GM19395 (cell line): ENCODE data around the gene AHNAK.

Source experiments
- ATAC-seq: cut with Tn5 transposase; IDR thresholded peaks from one replicate; pipeline ENCODE4 v1.9.1; 2021; ENCODE audit warnings: mild to moderate bottlenecking, moderate library complexity; ENCODE audit not compliant: unreplicated experiment

AHNAK gene

DNA sequence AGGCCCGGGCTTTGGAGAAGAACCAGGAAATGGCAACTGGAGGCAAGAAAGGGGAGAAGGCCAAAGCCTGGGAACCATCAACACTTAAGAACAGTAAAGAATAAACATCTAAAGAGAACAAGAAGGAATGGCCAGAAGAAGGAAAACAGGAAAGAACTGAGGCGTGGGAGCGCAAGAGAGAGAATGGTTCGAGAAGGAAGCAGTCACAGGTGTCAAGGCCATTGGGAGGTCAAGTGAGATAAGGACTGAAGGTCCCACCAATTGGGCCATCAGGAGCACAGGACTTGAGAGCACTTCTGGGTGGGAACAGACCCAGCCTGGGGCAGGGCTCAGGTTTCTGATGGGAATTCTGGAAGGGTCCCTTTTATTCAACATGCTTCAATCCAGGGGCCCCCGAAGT lies 128.5 kb downstream of the AHNAK start:
- no peak for ATAC-seq

DNA sequence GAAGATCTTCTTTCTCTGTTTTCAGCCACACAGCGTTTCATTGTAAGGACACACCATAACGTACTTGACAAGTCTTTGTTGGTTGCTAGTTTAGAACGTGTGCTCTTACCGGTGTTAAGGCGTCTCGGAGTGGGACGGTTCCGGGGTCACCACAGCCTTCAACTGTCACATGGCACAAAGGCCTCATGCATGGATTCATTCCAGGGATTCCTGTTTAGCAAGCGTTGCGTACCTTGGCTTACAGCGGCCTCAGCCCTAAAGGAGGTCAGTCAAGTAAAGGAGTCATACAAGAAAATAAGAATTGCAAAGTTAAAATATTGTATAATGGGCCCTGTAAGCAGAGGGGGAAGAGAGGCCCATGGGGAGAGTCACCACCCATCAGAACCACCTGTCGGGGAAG lies 130.0 kb downstream of the AHNAK start:
- ATAC-seq = no peak

DNA sequence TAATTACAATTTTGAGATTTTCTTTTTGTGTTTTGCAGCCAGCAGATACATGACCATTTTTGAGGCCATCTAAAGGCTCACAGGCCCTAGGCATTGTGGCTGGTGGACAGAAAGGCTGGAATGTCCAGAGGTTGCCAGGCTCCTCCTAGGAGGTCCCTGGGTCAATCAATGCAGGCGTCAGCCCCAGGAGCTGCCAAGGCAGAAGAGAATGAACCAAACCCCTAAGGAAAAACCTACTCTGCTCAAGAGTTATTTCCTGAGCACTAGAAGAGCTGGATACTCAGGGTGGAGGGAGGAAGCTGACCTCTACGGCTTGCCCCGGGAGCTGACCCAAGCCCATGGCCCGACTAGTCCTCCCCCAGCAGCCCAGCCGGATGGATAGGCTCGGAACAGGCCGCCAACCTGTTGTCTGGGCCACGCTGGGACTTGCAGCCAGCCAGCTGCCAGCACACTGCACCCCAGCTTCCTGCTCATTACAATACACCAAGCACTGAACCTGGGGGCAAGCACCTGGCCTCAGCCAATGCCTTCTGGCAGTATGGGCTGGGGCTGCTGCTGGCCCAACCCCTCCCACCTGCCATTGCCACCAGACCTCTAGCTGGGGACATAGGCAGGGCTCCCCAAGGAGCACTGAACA lies 133.4 kb downstream of the AHNAK start:
- ATAC-seq = no peak

DNA sequence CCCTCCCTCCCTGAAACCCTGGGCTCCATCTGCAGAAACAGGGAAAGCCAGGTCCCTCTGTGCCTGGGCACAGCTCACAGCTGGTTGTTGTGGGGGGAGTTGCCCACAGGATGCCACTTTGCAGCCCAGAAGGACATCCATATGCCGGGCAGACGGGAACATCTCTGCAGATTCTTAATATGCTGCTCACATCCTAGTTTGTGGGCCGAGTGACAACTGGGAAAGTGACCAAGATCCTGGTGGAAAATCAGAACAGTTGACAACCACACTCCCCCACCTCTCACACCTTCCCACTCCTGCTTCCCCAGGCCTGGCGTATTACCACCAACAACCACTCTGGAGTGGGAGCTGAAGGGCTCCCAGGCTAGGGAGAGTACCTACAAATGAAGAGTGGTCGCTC lies 135.1 kb downstream of the AHNAK start:
- no peak for ATAC-seq

DNA sequence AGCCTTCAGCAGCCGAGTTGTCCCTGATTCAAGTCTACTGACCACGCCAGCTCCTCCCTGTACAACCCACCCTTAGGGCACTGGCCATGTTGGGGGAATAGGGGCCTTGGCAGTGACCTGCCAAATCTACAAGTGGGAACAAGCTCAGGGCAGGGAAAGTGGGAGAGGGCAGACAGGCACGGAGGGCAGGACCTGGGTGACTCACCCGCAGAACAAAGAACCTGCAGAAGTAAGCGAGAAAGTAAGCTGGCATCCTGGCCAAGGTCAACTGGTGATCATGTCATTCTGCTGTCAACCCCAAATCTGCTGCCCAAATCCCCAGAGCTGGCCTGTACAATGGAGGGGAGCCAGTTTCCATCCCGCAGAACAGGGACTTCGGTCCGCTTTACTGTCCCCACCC lies 135.6 kb downstream of the AHNAK start:
- no peak for ATAC-seq

DNA sequence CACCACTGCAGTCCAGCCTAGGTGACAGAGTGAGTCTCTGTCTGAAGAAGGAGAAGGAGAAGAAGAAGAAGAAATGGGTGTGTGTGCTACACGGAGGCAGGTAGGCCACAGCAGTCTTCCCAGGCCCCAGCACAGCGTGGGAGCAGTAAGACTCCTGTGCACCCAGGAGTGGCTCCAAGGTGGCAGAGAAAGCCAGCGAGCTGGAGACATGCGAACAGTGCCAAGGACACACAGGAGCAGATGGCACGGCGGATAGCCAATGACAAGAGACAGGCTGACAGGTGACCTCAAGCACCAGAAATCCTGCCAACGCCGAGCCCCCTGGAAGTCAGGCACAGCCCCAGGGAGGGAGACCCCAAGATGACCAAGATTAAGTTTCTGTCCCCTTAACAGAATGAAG lies 136.8 kb downstream of the AHNAK start:
- no peak for ATAC-seq

DNA sequence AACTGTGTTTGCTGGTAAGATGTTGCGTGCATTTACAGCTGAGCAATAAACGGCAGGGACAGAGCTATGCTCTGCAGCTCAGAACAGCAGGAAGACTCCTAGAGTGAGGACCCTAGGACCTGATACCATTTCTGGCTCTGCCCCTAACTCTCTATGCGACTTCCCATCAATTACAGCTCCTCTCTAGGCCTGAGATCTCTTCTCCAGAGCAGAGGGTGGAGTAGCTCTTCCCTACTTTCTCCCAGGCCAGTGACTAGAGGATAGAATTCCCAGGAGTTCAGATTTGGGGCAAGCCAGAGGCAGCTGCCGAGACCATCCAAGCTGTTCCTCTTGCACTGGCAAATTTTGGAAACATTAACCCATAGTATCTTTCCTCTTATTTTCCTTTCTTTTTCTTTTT lies 140.6 kb downstream of the AHNAK start:
- no peak for ATAC-seq

DNA sequence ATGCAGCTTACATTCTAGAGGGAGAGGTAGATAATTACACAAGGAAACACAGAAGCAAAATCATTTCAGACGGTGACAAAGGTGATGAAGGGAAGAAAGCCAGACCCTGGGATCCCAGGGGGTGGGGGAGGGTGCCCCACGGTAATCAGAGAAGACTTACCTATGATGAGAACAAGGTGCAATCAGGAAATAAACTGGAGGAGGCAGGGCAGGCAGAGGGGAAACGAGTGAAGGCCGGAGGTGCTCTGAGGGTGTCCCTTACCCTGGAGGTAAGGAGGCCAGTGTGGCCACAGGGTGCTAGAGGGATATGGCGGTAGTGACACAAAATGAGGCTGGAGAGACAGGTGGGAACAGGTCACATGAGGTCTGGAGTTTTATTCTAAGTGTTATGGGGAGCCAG lies 141.7 kb downstream of the AHNAK start:
- no peak for ATAC-seq

DNA sequence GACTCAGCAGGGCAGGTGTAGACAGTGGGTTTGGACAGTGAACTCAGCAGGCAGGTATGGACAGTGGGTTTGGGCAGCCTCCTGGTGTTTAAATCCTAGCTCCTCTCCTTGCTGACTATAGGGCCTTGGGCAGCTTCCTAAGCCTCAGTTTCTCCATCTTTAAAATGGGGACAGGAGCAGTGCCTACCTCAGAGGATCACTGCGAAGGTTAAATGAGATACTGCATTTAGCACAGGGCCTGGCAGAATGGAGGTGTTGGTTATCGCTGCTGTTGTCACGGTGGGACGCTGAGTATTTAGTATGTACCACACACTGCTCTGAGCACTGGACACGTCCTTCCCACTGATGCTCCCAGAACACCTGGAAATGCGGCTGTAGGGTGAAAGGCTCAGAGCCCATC lies 142.2 kb downstream of the AHNAK start:
- no peak for ATAC-seq

DNA sequence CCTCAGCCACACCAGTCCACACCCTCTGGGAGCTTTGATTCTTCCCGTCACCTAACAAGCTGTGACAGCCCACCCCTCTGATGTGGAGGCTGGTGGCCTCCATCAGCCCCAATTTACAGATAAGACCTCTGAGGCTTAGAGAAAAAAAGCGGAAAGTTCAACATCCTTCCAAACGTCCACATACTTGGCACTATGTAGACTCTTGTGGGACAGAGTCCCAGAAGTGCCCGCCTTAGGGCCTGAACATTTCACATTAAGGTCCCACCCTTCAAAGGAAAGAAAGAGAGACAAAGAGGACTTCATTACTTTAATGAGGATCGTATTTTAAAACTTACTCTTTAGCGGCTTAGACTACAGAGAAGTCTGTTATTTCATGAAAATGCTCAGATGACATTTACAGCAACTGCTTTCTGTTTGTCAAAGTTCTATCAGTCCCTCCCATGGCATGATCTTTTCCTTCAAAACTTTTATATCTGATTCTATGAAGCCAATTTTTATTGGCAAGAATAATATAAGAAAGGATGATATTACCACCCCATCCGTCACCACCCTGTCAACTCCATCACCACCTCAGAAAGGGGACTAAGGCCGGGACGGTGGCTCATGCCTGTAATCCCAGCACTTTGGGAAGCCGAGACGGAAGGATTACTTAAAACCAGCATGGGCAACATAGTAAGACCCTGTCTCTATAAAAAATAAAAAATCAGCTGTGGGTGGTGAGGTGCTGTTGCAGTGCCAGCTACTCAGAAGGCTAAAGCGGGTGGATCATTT lies 143.5 kb downstream of the AHNAK start:
- no peak for ATAC-seq

DNA sequence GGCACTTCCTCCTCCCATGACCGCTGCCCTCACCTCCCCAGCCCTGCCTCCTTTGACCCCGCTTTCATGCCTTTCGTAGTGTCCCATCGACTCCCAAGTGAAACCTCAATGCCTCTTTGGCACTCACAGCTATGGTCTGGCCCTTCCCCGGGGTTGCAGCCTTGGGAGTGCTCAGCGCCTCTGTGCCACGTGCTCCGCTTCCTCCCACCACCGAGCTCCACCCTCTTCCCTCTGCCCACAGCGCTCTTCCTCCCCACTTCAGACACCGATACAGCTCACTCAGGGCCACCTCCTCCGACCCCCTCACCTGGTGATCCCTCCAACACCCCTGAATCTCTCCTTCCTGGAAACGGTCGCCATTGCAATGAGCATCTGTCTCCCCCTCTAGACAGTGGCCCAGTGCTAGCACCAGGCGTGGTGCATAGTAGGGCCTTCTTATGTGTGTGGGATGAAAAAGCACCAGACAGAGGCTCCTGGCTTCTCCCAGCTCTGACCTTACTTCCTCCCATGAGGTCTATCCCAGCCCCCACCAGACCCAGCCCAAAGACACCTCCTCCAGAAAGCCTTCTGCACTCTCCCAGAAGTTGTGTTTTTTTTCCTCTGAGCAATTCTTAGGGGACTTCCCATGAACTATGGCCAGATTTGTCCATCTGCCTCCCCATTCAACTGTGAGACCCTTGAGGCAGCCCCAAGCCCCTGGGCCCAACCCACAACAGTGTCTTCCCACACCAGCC lies 144.2 kb downstream of the AHNAK start:
- no peak for ATAC-seq

DNA sequence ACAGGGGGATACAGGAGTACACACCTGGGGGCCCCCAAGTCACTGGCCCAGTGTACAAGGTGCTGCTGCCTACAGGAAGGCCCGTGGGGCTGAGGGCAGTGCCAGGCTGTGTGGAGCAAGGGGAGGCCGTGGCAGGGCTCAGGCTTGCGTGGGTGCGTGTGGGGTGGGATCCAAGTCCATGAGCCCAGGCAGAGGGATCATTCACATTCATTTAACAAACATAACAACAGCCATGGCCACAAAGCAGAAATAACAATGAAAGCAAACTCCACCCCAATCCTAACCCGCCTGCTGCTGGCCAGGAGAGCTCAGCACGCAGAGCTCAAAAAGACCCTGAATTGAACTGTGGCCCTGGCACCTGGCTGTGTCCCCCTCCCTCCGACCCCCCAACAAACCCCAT lies 144.8 kb downstream of the AHNAK start:
- ATAC-seq = no peak

DNA sequence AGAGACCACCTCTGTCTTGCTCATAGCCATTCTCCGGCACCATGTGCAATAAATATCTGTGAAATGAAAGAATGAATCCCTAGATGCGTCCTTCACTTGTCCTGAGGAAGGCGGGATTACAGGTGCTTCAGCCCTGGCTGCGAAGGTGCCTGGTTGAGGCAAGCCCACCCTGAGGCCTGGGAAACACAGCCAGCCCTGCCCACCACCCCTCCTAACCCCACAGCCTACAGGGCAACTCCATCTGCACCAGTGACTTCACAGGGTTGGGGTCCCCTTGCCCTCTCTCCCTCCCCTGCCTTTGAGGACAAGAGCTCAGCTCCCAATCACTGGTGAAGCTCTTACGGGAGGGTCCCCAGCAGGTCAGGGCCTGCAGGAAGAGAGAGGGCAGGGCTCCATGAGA lies 145.2 kb downstream of the AHNAK start:
- ATAC-seq = no peak

DNA sequence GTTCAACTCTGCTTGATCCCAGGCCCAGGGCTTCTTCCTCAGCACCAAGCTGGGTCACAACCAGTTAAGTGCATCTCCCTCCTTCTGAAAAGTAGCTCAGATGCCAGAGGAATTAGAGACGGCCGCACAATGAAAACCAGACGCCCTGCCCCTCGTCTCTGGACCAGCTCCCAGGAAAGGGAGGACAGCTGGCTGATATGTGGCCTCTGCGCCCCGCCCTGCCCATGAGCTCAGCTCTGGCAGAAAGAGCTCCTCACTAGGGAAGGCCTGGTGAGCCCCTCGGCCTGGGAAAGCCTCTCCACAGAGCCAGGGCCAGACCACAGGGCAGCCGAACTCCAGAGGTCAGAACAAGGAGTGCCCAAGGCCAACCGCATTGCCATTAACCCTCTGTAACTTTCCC lies 145.8 kb downstream of the AHNAK start:
- no peak for ATAC-seq

DNA sequence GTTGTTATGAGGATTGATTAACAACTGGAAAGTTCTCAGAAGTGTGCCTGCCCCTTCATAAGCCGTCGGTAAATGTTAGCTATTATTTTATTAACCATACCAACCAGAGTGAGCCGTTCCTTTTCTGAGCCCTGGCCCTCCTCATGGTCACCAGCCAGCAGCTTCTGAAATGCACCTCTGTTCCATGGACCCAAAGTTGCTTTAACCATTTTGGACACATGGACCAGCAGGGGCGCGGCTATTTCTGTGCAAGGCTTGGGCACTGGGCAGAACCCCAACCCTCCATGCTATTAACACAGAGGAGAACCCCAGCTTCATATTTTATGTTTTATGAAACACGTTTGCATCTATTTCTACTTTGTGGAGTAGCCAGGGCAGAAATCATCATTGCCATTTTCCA lies 146.3 kb downstream of the AHNAK start:
- no peak for ATAC-seq

DNA sequence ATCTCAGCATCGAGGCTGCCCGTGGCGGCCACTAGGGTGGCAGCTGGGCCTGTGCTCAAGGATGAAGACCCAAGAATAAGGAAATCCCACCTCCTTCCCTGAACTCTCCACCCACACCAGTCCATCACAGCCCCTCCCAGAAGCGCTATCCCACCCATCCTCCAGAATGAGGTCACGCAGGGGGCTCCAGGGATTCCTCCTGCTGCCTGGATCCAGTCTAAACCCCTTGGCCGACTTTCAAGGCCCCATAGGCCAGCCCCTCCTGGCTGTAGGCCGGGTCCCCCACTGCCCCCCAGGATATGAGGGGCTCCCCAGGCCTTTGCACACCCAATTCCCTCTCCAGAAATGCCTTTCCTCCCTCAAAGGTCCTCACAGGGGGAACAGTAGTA lies 146.7 kb downstream of the AHNAK start:
- no peak for ATAC-seq

DNA sequence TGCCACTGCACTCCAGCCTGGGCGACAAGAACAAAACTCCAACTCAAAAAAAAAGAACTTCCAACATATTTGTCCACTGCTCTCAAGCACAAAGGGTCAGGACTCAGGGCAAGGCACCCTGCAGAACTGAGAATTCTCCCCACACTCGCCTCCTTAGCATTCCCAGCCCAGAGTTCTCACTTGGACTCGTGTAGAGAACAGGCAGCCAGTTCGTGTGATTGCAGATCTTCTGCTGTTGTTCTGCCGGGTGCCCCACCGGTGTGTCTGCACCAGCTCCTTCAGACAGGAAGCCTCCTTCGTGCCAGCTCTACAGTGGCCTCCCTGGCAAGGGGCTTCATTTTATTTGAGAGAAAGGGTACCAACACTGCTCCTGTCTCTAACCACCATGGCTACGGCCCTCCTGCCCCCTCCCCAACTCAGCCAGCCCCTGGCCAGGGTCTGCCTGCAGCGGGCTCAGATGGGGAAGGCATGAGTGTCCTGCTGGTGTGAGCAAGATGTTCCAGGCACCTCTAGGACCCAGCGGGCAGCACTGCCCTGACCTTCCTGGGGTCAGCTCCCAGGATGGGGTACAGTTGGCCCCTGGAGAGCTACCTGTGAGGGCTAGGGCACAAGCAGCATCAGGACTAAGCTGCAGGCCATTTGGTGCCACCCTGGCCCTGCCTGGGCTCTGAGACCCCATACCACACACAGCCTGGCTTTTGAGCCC lies 147.3 kb downstream of the AHNAK start:
- no peak for ATAC-seq

DNA sequence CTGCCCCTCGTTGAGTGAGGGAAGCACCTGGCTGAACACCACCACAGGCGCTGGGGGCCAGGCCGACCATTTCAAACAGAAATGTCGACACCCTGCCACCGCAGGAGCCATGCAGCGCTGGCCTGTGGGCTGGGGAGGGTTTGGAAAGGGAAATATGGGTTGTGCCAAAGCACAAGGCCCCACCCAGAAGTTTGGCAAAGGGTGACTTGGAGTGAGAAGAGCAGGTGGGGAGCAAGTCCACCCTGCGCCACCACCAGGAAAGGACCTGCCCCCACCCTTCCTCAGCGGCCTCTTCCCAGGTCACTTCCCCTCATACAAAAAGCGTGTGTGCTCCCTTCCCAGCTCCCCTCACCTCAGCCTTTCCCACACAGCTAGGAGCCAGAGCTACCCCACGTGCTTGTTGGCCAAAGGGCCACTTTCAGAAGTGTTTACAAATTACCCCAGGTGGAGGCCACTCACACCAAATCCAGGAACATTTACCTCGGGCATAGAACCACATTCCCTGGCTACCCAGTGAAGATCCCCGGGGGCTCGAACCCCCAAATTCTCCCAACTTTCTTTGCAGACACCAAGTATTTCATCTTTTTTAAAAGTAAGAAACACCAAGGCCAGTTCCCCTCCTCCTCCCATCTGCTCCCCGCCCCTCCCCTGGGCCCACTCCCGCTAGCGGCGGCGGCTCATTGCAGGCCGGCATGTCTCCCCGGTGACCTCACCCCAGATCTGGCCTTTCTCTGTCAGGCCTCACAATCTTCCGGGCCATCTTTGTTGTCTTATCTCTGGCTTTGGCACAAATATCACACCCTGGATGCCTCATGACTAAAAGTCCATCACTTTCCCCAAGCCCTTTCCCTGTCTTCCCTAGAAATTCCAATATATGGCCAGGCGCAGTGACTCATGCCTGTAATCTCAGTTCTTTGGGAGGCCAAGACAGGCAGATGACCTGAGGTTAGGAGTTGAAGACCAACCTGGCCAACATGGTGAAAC lies 148.3 kb downstream of the AHNAK start:
- no peak for ATAC-seq

DNA sequence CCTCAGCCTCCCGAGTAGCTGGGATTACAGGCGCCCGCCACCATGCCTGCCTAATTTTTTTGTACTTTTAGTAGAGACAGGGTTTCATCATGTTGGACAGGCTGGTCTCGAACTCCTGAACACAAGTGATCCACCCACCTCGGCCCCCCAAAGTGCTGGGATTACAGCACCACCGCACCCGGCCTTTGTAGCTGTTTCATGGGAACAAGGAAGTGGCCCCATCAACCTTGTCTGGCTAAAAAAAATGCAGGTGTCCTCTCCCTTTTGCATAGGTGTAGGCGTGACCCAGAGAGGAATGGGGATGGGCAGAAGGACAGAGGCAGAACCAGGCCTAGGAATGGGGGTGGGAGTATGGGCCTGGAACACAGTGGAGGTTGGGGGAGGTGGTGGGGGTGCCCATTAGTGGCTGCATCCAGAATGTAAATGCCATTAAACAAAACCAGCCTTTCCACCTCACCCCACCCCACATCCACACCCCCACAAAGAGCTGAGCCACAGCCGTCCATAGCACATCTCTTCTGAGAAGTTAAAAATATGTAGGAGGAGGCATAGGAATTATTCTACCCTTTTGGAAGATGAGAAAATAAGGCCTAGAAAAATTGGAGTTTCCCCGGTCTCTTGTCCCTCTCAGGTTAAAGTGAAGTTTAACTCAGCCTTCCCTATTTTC lies 150.6 kb downstream of the AHNAK start:
- no peak for ATAC-seq
